ENCODE results near the gene MRPL17. TPM values are rescaled to one million over a fixed set of nuclear protein-coding genes. Genes with fewer than 3 reads are reported as not detected.

The MRPL17 gene
- total and polyA plus RNA-seq, 3 donors from 2014 or later: 21.0 to 49.5 (median 22.7) TPM

GRCh38 chr11:6647836-6648235, 35.3 kb downstream of the MRPL17 start:
- WGBS, 2 donors: 85 to 91% methylated on average over 2 of the region's 2 CpGs
- no peaks in the 10 kb centered on the region for H3K9me3 ChIP-seq
- TF ChIP-seq CTCF (IDR thresholded peaks at IDR 0.05) (no peak), POLR2A (IDR thresholded peaks at IDR 0.05) (no peak)
- DNase-seq: no peak
- no peak overlapping the region for H3K4me3 ChIP-seq
- H3K4me1 ChIP-seq: no peaks in the 10 kb centered on the region
- H3K27ac ChIP-seq: no peak overlapping the region
- no peaks in the 10 kb centered on the region for H3K36me3 ChIP-seq (ENCODE audit: low read depth, missing control alignments)
- intact Hi-C loops (cut with DNase I; ENCODE audit: low total_unique reads): no loop called here
- H3K27me3 ChIP-seq: no peaks in the 10 kb centered on the region

- 66 to 67% methylated on average over 9 of the region's 9 CpGs for WGBS, 2 donors
- no peak overlapping the region for H3K4me3 ChIP-seq
- H3K9me3 ChIP-seq: no peaks in the 10 kb centered on the region
- no peaks in the 10 kb centered on the region for H3K27me3 ChIP-seq
- DNase-seq: no peak
- TF ChIP-seq POLR2A (IDR thresholded peaks at IDR 0.05) (no peak), CTCF (IDR thresholded peaks at IDR 0.05) (no peak)
- H3K36me3 ChIP-seq (ENCODE audit: low read depth, missing control alignments): no peaks in the 10 kb centered on the region
- H3K4me1 ChIP-seq: no peaks in the 10 kb centered on the region
- intact Hi-C loops (cut with DNase I; ENCODE audit: low total_unique reads): no loop called here
- no peak overlapping the region for H3K27ac ChIP-seq
Measured at GRCh38 chr11:6646918-6647679, 36.0 kb downstream of the MRPL17 start.

- Histone ChIP-seq H3K4me1 (no peaks in the 10 kb centered on the region), H3K27me3 (no peaks in the 10 kb centered on the region), H3K36me3 (ENCODE audit: low read depth, missing control alignments) (no peaks in the 10 kb centered on the region), H3K9me3 (no peaks in the 10 kb centered on the region), H3K27ac (no peak overlapping the region), H3K4me3 (no peak overlapping the region)
- no peak for TF ChIP-seq POLR2A (IDR thresholded peaks at IDR 0.05)
- TF ChIP-seq CTCF (IDR thresholded peaks at IDR 0.05): no peak
- DNase-seq: no peak
- WGBS, 2 donors: 62 to 66% methylated on average over 3 of the region's 3 CpGs
- intact Hi-C loops (cut with DNase I; ENCODE audit: low total_unique reads): no loop called here
Measured at GRCh38 chr11:6646576-6646917, 36.6 kb downstream of the MRPL17 start.

GRCh38 chr11:6646071-6646470, 37.1 kb downstream of the MRPL17 start:
- 43 to 65% methylated on average over 12 of the region's 12 CpGs for WGBS, 2 donors
- Histone ChIP-seq H3K27ac (no peak overlapping the region), H3K27me3 (no peaks in the 10 kb centered on the region), H3K36me3 (ENCODE audit: low read depth, missing control alignments) (no peaks in the 10 kb centered on the region), H3K9me3 (no peaks in the 10 kb centered on the region), H3K4me1 (no peaks in the 10 kb centered on the region), H3K4me3 (no peak overlapping the region)
- intact Hi-C loops (cut with DNase I; ENCODE audit: low total_unique reads): no loop called here
- no peak for DNase-seq
- TF ChIP-seq POLR2A (IDR thresholded peaks at IDR 0.05) (no peak), CTCF (IDR thresholded peaks at IDR 0.05) (no peak)

- H3K9me3 ChIP-seq: no peaks in the 10 kb centered on the region
- no peaks in the 10 kb centered on the region for H3K4me1 ChIP-seq
- no peak overlapping the region for H3K27ac ChIP-seq
- intact Hi-C loops (cut with DNase I; ENCODE audit: low total_unique reads): no loop called here
- no peak overlapping the region for H3K4me3 ChIP-seq
- TF ChIP-seq POLR2A (IDR thresholded peaks at IDR 0.05): no peak
- TF ChIP-seq CTCF (IDR thresholded peaks at IDR 0.05): no peak
- WGBS, 2 donors: 89 to 94% methylated on average over 7 of the region's 7 CpGs
- H3K27me3 ChIP-seq: no peaks in the 10 kb centered on the region
- DNase-seq: no peak
- H3K36me3 ChIP-seq (ENCODE audit: low read depth, missing control alignments): no peaks in the 10 kb centered on the region
Measured at GRCh38 chr11:6642957-6643356, 40.2 kb downstream of the MRPL17 start.

Measured in testis (tissue), 3 donors.